Panc1 (cell line): ENCODE results near the gene ST3GAL5.

Source experiments
- POLR2AphosphoS5 ChIP-seq: IDR thresholded peaks from 2 replicates; pipeline ENCODE4 v1.6.1; 2012; ENCODE audit warnings: mild to moderate bottlenecking, low read depth, low read length, moderate library complexity
- SIN3A ChIP-seq: IDR thresholded peaks from 2 replicates; pipeline ENCODE4 v1.6.1; 2012; ENCODE audit warnings: low read depth, mild to moderate bottlenecking, low read length, moderate library complexity, borderline replicate concordance; ENCODE audit not compliant: insufficient read depth
- TF ChIP-seq, protein P1 (sequence below): fragments of 450-650 bp; IDR thresholded peaks from 2 replicates; pipeline ENCODE4 v1.5.1; 2017; ENCODE audit warnings: mild to moderate bottlenecking
- TF ChIP-seq, protein P2 (sequence below), 2 experiments: IDR thresholded peaks; 2 replicates each; pipeline ENCODE4 v1.6.1; 2011 to 2012; ENCODE audit warnings: low read depth in 2 of 2, control low read depth in 1 of 2, low read length in 1 of 2, mild to moderate bottlenecking in 1 of 2, moderate library complexity in 1 of 2; ENCODE audit not compliant: insufficient read depth in 1 of 2

DNA sequence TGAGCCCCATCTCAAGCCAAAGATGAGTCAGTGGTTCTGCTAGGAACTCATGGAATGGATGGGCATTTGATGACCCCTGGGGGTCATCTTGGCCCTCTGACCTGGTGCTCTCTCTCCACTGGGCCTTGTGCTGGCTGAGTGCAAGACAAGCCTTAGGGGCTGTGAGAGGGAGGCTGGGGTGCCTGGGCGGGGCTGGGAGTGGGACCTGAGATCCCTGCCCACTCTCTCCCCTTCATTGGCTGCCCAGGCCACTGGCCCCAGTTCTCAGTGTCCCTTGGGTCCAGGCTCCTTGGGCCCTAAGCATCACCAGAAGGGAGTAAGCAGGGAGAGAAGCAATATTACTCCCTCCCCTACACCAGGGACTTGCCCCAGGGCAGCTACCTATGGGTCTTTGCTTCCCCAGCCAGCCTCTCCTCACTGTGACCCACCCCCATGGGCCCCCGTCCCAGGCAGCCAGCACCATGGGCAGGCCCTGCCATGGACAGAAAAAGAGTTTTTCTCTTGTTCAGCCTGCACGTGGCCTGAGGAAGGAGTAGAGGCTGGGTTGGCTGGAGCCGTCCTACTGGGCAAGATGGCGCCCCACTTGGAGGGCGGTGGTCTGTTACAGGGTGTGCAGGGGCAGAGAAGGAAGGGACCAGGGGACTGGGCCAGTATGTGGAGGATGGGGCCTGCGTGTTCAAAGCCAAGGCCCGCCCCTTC lies 101.4 kb downstream of the ST3GAL5 start:
- TF ChIP-seq, protein P1, sequence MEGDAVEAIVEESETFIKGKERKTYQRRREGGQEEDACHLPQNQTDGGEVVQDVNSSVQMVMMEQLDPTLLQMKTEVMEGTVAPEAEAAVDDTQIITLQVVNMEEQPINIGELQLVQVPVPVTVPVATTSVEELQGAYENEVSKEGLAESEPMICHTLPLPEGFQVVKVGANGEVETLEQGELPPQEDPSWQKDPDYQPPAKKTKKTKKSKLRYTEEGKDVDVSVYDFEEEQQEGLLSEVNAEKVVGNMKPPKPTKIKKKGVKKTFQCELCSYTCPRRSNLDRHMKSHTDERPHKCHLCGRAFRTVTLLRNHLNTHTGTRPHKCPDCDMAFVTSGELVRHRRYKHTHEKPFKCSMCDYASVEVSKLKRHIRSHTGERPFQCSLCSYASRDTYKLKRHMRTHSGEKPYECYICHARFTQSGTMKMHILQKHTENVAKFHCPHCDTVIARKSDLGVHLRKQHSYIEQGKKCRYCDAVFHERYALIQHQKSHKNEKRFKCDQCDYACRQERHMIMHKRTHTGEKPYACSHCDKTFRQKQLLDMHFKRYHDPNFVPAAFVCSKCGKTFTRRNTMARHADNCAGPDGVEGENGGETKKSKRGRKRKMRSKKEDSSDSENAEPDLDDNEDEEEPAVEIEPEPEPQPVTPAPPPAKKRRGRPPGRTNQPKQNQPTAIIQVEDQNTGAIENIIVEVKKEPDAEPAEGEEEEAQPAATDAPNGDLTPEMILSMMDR: no peak
- TF ChIP-seq POLR2AphosphoS5 (no peak), SIN3A (no peak)
- TF ChIP-seq, protein P2, sequence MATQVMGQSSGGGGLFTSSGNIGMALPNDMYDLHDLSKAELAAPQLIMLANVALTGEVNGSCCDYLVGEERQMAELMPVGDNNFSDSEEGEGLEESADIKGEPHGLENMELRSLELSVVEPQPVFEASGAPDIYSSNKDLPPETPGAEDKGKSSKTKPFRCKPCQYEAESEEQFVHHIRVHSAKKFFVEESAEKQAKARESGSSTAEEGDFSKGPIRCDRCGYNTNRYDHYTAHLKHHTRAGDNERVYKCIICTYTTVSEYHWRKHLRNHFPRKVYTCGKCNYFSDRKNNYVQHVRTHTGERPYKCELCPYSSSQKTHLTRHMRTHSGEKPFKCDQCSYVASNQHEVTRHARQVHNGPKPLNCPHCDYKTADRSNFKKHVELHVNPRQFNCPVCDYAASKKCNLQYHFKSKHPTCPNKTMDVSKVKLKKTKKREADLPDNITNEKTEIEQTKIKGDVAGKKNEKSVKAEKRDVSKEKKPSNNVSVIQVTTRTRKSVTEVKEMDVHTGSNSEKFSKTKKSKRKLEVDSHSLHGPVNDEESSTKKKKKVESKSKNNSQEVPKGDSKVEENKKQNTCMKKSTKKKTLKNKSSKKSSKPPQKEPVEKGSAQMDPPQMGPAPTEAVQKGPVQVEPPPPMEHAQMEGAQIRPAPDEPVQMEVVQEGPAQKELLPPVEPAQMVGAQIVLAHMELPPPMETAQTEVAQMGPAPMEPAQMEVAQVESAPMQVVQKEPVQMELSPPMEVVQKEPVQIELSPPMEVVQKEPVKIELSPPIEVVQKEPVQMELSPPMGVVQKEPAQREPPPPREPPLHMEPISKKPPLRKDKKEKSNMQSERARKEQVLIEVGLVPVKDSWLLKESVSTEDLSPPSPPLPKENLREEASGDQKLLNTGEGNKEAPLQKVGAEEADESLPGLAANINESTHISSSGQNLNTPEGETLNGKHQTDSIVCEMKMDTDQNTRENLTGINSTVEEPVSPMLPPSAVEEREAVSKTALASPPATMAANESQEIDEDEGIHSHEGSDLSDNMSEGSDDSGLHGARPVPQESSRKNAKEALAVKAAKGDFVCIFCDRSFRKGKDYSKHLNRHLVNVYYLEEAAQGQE (IDR thresholded peaks at IDR 0.05; ENCODE audit: insufficient read depth in 1 of 2, low read depth in 2 of 2, low read length in 1 of 2): no peak
